Epidermal melanocyte (primary cell): Measurements from ENCODE around the gene ACOT11.

Experiments
- DNase-seq: peaks from one replicate; pipeline ENCODE4 v3.0.0; 2011; ENCODE audit warnings: low spot score; ENCODE audit not compliant: insufficient read length

ACOT11 gene

GRCh38 chr1:54645806-54646676 lies 98.0 kb downstream of the ACOT11 start:
- DNase-seq, result no peak

GRCh38 chr1:54649130-54649898 lies 101.3 kb downstream of the ACOT11 start:
- DNase-seq, result no peak

GRCh38 chr1:54649921-54650320 lies 101.9 kb downstream of the ACOT11 start:
- no peak for DNase-seq

- DNase-seq, result no peak
Observed at GRCh38 chr1:54650417-54650816, 102.4 kb downstream of the ACOT11 start.

- no peak for DNase-seq
Observed at GRCh38 chr1:54651608-54652007, 103.6 kb downstream of the ACOT11 start.

- DNase-seq, result no peak
Observed at GRCh38 chr1:54652168-54652567, 104.1 kb downstream of the ACOT11 start.

GRCh38 chr1:54653036-54653435 lies 105.0 kb downstream of the ACOT11 start:
- no peak for DNase-seq

- no peak for DNase-seq
Observed at GRCh38 chr1:54658164-54658913, 110.3 kb downstream of the ACOT11 start.
